Panc1 (cell line): Measurements from ENCODE around the gene TCHH. TPM values are rescaled to one million over a fixed set of nuclear protein-coding genes. Genes with fewer than 3 reads are reported as not detected.

Source experiments
- ATAC-seq: fragments of 200-7000 bp; cut with Tn5 transposase; 2 replicates; pipeline ENCODE4 v1.9.1; 2020; ENCODE audit warnings: mild to moderate bottlenecking, moderate library complexity
- Bru-seq: library from RNA; stranded (reverse); fragments of 400-500 nt; gene quantifications from one replicate; lab custom pipeline; 2021; lab: Mats Ljungman, UMichigan
- BruChase-seq, 2 experiments: library from RNA; stranded (reverse); fragments of 400-500 nt; gene quantifications; one replicate each; lab custom pipeline; 2021; lab: Mats Ljungman, UMichigan
- BruUV-seq: library from RNA; stranded (reverse); fragments of 400-500 nt; replicated peaks from 2 replicates; lab custom pipeline; 2021; lab: Mats Ljungman, UMichigan
- CTCF ChIA-PET: fragments of 300-600 bp; sonication (Branson Sonifier 250); formaldehyde crosslinking; loops from one replicate; lab custom pipeline; 2022; ENCODE audit warnings: antibody characterized with exemption; lab: Charles Lee
- POLR2A ChIA-PET: fragments of 300-600 bp; sonication (Branson Sonifier 250); formaldehyde crosslinking; loops from one replicate; lab custom pipeline; 2022; ENCODE audit warnings: antibody characterized with exemption; lab: Charles Lee
- DNase-seq: peaks from one replicate; pipeline ENCODE4 v3.0.0-alpha.2; 2010; ENCODE audit warnings: low read depth, low spot score
- H3K27ac ChIP-seq: 2 replicates; pipeline ENCODE4 v1.5.1; 2011; ENCODE audit warnings: mild to moderate bottlenecking, low read length, inconsistent platforms
- H3K27me3 ChIP-seq: fragments of 200-500 bp; sonication (Bioruptor generic); 2 replicates; pipeline ENCODE4 v1.6.0; 2014; ENCODE audit warnings: low read length, inconsistent platforms; ENCODE audit not compliant: control insufficient read depth, insufficient read depth
- H3K36me3 ChIP-seq: fragments of 200-500 bp; sonication (Bioruptor generic); 2 replicates; pipeline ENCODE4 v1.5.1; 2014; ENCODE audit warnings: inconsistent platforms, mild to moderate bottlenecking, low read length, moderate library complexity; ENCODE audit not compliant: control insufficient read depth, insufficient read depth
- H3K4me1 ChIP-seq: 2 replicates; pipeline ENCODE4 v1.5.1; 2011; ENCODE audit warnings: inconsistent platforms, mild to moderate bottlenecking, low read length, moderate library complexity; ENCODE audit not compliant: control insufficient read depth, insufficient read depth
- H3K4me3 ChIP-seq, 2 experiments: 2 replicates each; pipeline ENCODE4 v1.5.1; 2011 to 2012; ENCODE audit warnings: low read depth in 2 of 2, low read length in 2 of 2, mild to moderate bottlenecking in 2 of 2, inconsistent platforms in 1 of 2, moderate library complexity in 1 of 2
- H3K9me3 ChIP-seq: fragments of 200-500 bp; sonication (Bioruptor generic); 2 replicates; pipeline ENCODE4 v1.5.1; 2014; ENCODE audit warnings: low read depth, mild to moderate bottlenecking, inconsistent platforms, low read length, moderate library complexity; ENCODE audit not compliant: control insufficient read depth, insufficient read depth
- CTCF ChIP-seq: fragments of 450-650 bp; IDR thresholded peaks from 2 replicates; pipeline ENCODE4 v1.5.1; 2017; ENCODE audit warnings: mild to moderate bottlenecking
- POLR2AphosphoS5 ChIP-seq: IDR thresholded peaks from 2 replicates; pipeline ENCODE4 v1.6.1; 2012; ENCODE audit warnings: mild to moderate bottlenecking, low read depth, low read length, moderate library complexity
- REST ChIP-seq, 2 experiments: IDR thresholded peaks; 2 replicates each; pipeline ENCODE4 v1.6.1; 2011 to 2012; ENCODE audit warnings: low read depth in 2 of 2, control low read depth in 1 of 2, low read length in 1 of 2, mild to moderate bottlenecking in 1 of 2, moderate library complexity in 1 of 2; ENCODE audit not compliant: insufficient read depth in 1 of 2
- SIN3A ChIP-seq: IDR thresholded peaks from 2 replicates; pipeline ENCODE4 v1.6.1; 2012; ENCODE audit warnings: low read depth, mild to moderate bottlenecking, low read length, moderate library complexity, borderline replicate concordance; ENCODE audit not compliant: insufficient read depth
- TCF7L2 ChIP-seq: IDR thresholded peaks from 2 replicates; pipeline ENCODE4 v1.6.1; 2011; ENCODE audit warnings: mild to moderate bottlenecking, low read depth, low read length, inconsistent platforms
- in situ Hi-C: cut with HindIII; loops from 2 replicates; pipeline ENCODE4 v1.10.0; 2016; ENCODE audit warnings: low sequenced_read_pairs, low pct_unique_long_range_greater_than_20kb
- intact Hi-C: fragments of 100-400 bp; cut with micrococcal nuclease; formaldehyde crosslinking; loops from one replicate; pipeline ENCODE4 v1.10.0; 2022; ENCODE audit not compliant: unreplicated experiment
- long read RNA-seq: library from polyadenylated mRNA; unstranded; transcript quantifications from one replicate; pipeline ENCODE4 v2.0.0, GENCODE V29; 2021; ENCODE audit not compliant: unreplicated experiment
- polyA plus RNA-seq: library from polyadenylated mRNA; unstranded; fragments of >200 nt; gene quantifications from one replicate; pipeline ENCODE4 v1.2.1, GENCODE V29; 2012; ENCODE audit warnings: missing spikeins; ENCODE audit not compliant: insufficient read length
- total RNA-seq: library from RNA; stranded (reverse); gene quantifications from one replicate; pipeline ENCODE4 v1.2.1, GENCODE V29; 2021; ENCODE audit not compliant: unreplicated experiment

TCHH gene
- total RNA-seq (0.28 TPM), Bru-seq, nascent RNA (percentile 38 among the genes with signal in this experiment), BruChase-seq, experiment 1, labeled RNA remaining after a 2-hour chase (percentile 50 among the genes with signal in this experiment), BruChase-seq, experiment 2, labeled RNA remaining after a 6-hour chase (percentile 49 among the genes with signal in this experiment)
- 0.11 TPM for polyA plus RNA-seq
- long read RNA-seq, partial matches to known transcripts, result 0 of 2 reads
- long read RNA-seq, other reads (novel, unspliced or antisense), result 2 of 2 reads

- intact Hi-C loops (no loop called here), in situ Hi-C loops (no loop called here)
- ChIA-PET CTCF (no interaction called here), POLR2A (no interaction called here)
- H3K27me3 ChIP-seq, result peaks cover 48% of the 10 kb centered on the region
- DNase-seq (no peak), ATAC-seq (no peak)
- no peak within 1 kb of the TSS for H3K27ac ChIP-seq
- H3K36me3 ChIP-seq, result no peaks in the 10 kb centered on the region
- no peaks in the 10 kb centered on the region for H3K9me3 ChIP-seq
- H3K4me3 ChIP-seq, result no peak within 1 kb of the TSS
- TF ChIP-seq REST (IDR thresholded peaks at IDR 0.05; ENCODE audit: insufficient read depth in 1 of 2, low read depth in 2 of 2, low read length in 1 of 2), result no peak
- TF ChIP-seq POLR2AphosphoS5, result no peak
- TF ChIP-seq SIN3A, result no peak
- no peak for TF ChIP-seq TCF7L2
- no peak for TF ChIP-seq CTCF
- BruUV-seq, result no TSS peak
- peaks cover 5% of the 10 kb centered on the region; the same call in 1 of the 2 replicates for H3K4me1 ChIP-seq
Observed at GRCh38 chr1:152115344-152115743, at the start of gene TCHH. Gene TCHH, minus strand, starts transcription at chr1:152115444. Its CDS starts 1,364 bp downstream, at chr1:152114080.

- TF ChIP-seq POLR2AphosphoS5, result no peak
- TF ChIP-seq CTCF, result no peak
- TF ChIP-seq SIN3A, result no peak
- no peak for TF ChIP-seq REST (IDR thresholded peaks at IDR 0.05; ENCODE audit: insufficient read depth in 1 of 2, low read depth in 2 of 2, low read length in 1 of 2)
- no peak for TF ChIP-seq TCF7L2
- in situ Hi-C loops, result no loop called here
- H3K4me1 ChIP-seq, result no peaks in the 10 kb centered on the region
- H3K27me3 ChIP-seq, result no peaks in the 10 kb centered on the region
- DNase-seq, result no peak
- H3K4me3 ChIP-seq, result no peak overlapping the region
- no peak for ATAC-seq
- intact Hi-C loops, result no loop called here
- ChIA-PET POLR2A (no interaction called here), CTCF (no interaction called here)
- no peak overlapping the region for H3K27ac ChIP-seq
- no TSS peak for BruUV-seq
- no peaks in the 10 kb centered on the region for H3K9me3 ChIP-seq
- no peaks in the 10 kb centered on the region for H3K36me3 ChIP-seq
Observed at GRCh38 chr1:152164517-152165136, 49.4 kb upstream of the TCHH start.
